GM12891 (cell line): ENCODE measurements around the gene CACNA2D1.

Source experiments
- POLR2A ChIP-seq: IDR thresholded peaks from 2 replicates; pipeline ENCODE4 v1.6.1; 2011; ENCODE audit warnings: low read depth, low read length, control low read depth
- POLR2AphosphoS5 ChIP-seq: IDR thresholded peaks from 2 replicates; pipeline ENCODE4 v1.6.1; 2011; ENCODE audit warnings: low read depth, low read length, control low read depth
- TAF1 ChIP-seq: IDR thresholded peaks from 2 replicates; pipeline ENCODE4 v1.6.1; 2011; ENCODE audit warnings: low read depth, low read length, control low read depth

- TF ChIP-seq POLR2A, result no peak
- no peak for TF ChIP-seq POLR2AphosphoS5
- no peak for TF ChIP-seq TAF1
Measured at GRCh38 chr7:82156893-82157292, 286.7 kb downstream of the CACNA2D1 start.
